GM10248 (cell line): ENCODE data around the gene SF3A2.

Experiments used
- CTCF ChIA-PET: fragments of 300-600 bp; sonication (Branson Sonifier 250); formaldehyde crosslinking; extraction: SDS; loops from one replicate; lab custom pipeline; 2021; ENCODE audit warnings: antibody characterized with exemption; lab: Yijun Ruan, JAX
- POLR2A ChIA-PET: fragments of 350-650 bp; sonication (Branson Sonifier 250); formaldehyde crosslinking; extraction: SDS; loops from one replicate; lab custom pipeline; 2020; ENCODE audit warnings: antibody characterized with exemption; lab: Yijun Ruan, JAX
- DNase-seq: peaks from one replicate; pipeline ENCODE4 v3.0.0; 2012; ENCODE audit errors: extremely low spot score
- CTCF ChIP-seq: IDR thresholded peaks from 2 replicates; pipeline ENCODE4 v1.5.1; 2012; ENCODE audit warnings: mild to moderate bottlenecking, low read depth; ENCODE audit errors: extremely low read depth, missing control alignments, control extremely low read depth

The SF3A2 gene

GRCh38 chr19:2249880-2250765 lies 13.5 kb downstream of the SF3A2 start:
- TF ChIP-seq CTCF = no peak
- ChIA-PET CTCF (interaction anchor here (1.1 to 1.8 kb wide), 2 partner anchors 11 to 12 kb away, joined by 3 to 5 read pairs; no protein-coding TSS in a partner anchor), POLR2A (interaction anchor here (0.6 kb wide), 1 partner anchor 24 kb away, joined by 3 read pairs; no protein-coding TSS in a partner anchor)
- no peak for DNase-seq

GRCh38 chr19:2250766-2251105 lies 14.1 kb downstream of the SF3A2 start:
- ChIA-PET CTCF (no interaction called here), POLR2A (interaction anchor here (0.6 kb wide), 1 partner anchor 24 kb away, joined by 3 read pairs; no protein-coding TSS in a partner anchor)
- TF ChIP-seq CTCF = no peak
- DNase-seq = no peak

GRCh38 chr19:2251106-2252054 lies 14.8 kb downstream of the SF3A2 start:
- no peak for DNase-seq
- CTCF ChIA-PET = interaction anchor here (1.0 to 1.5 kb wide), 3 partner anchors 11 to 95 kb away, joined by 3 to 4 read pairs (median 4); no protein-coding TSS in a partner anchor
- no peak for TF ChIP-seq CTCF
- POLR2A ChIA-PET = interaction anchor here (0.5 to 0.8 kb wide), 2 partner anchors 12 to 24 kb away, joined by 4 to 5 read pairs; no protein-coding TSS in a partner anchor

- ChIA-PET CTCF (interaction anchor here (1.0 to 1.5 kb wide), 4 partner anchors 12 to 96 kb away, joined by 3 to 4 read pairs (median 4); no protein-coding TSS in a partner anchor), POLR2A (no interaction called here)
- no peak for DNase-seq
- no peak for TF ChIP-seq CTCF
Observed at GRCh38 chr19:2252055-2252796, 15.6 kb downstream of the SF3A2 start.

GRCh38 chr19:2252797-2253105 lies 16.1 kb downstream of the SF3A2 start:
- no peak for TF ChIP-seq CTCF
- no peak for DNase-seq
- ChIA-PET CTCF (interaction anchor here (1.4 to 1.5 kb wide), 3 partner anchors 13 to 95 kb away, joined by 4 read pairs; no protein-coding TSS in a partner anchor), POLR2A (no interaction called here)
